GM18867 (cell line): ENCODE measurements around the gene MKLN1.
"Not testable (repeated sequence)": the region's sequence is repeated elsewhere in the genome, so short reads cannot be mapped to it uniquely, and the experiment has no call there.

Source experiments
- ATAC-seq: cut with Tn5 transposase; IDR thresholded peaks from one replicate; pipeline ENCODE4 v1.9.1; 2021; ENCODE audit warnings: mild to moderate bottlenecking, moderate library complexity; ENCODE audit not compliant: unreplicated experiment

MKLN1 gene

GRCh38 chr7:131497454-131497853, 169.8 kb downstream of the MKLN1 start:
- no peak for ATAC-seq

- no peak for ATAC-seq
These were observed 170.7 kb downstream of the MKLN1 start for GRCh38 chr7:131498237-131498885.

GRCh38 chr7:131499801-131500200, 172.1 kb downstream of the MKLN1 start:
- no peak for ATAC-seq

- no peak for ATAC-seq
These were observed 172.7 kb downstream of the MKLN1 start for GRCh38 chr7:131500357-131500756.

- ATAC-seq: peak; percentile 87
These were observed 173.7 kb downstream of the MKLN1 start for GRCh38 chr7:131501422-131501821.

GRCh38 chr7:131501930-131502685, 174.4 kb downstream of the MKLN1 start:
- ATAC-seq: no peak

GRCh38 chr7:131502810-131503508, 175.3 kb downstream of the MKLN1 start:
- ATAC-seq: no peak

- ATAC-seq: no peak
These were observed 176.0 kb downstream of the MKLN1 start for GRCh38 chr7:131503639-131504038.

- no peak for ATAC-seq
These were observed 176.7 kb downstream of the MKLN1 start for GRCh38 chr7:131504157-131504899.

- ATAC-seq: not testable (repeated sequence)
These were observed 177.5 kb downstream of the MKLN1 start for GRCh38 chr7:131505037-131505620.

- no peak for ATAC-seq
These were observed 178.2 kb downstream of the MKLN1 start for GRCh38 chr7:131505636-131506557.

GRCh38 chr7:131506597-131506996, 178.9 kb downstream of the MKLN1 start:
- no peak for ATAC-seq

- ATAC-seq: peak; percentile 79
These were observed 180.1 kb downstream of the MKLN1 start for GRCh38 chr7:131507592-131508331.

GRCh38 chr7:131508754-131509486, 181.2 kb downstream of the MKLN1 start:
- no peak for ATAC-seq

- ATAC-seq: no peak
These were observed 182.1 kb downstream of the MKLN1 start for GRCh38 chr7:131509781-131510180.

GRCh38 chr7:131511071-131511470, 183.4 kb downstream of the MKLN1 start:
- ATAC-seq: no peak

- ATAC-seq: no peak
These were observed 184.3 kb downstream of the MKLN1 start for GRCh38 chr7:131511774-131512535.
